NB4 (cell line): Measurements from ENCODE around the gene XXYLT1.

ENCODE experiments used
- MAX ChIP-seq: IDR thresholded peaks from 2 replicates; pipeline ENCODE4 v1.6.1; 2011; ENCODE audit warnings: low read depth, low read length
- TF ChIP-seq, protein P1 (sequence below): IDR thresholded peaks from one replicate; pipeline ENCODE4 v1.5.1; 2012; ENCODE audit warnings: low read depth, low read length

- TF ChIP-seq MAX: no peak
- TF ChIP-seq, protein P1, sequence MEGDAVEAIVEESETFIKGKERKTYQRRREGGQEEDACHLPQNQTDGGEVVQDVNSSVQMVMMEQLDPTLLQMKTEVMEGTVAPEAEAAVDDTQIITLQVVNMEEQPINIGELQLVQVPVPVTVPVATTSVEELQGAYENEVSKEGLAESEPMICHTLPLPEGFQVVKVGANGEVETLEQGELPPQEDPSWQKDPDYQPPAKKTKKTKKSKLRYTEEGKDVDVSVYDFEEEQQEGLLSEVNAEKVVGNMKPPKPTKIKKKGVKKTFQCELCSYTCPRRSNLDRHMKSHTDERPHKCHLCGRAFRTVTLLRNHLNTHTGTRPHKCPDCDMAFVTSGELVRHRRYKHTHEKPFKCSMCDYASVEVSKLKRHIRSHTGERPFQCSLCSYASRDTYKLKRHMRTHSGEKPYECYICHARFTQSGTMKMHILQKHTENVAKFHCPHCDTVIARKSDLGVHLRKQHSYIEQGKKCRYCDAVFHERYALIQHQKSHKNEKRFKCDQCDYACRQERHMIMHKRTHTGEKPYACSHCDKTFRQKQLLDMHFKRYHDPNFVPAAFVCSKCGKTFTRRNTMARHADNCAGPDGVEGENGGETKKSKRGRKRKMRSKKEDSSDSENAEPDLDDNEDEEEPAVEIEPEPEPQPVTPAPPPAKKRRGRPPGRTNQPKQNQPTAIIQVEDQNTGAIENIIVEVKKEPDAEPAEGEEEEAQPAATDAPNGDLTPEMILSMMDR: no peak
Observed at GRCh38 chr3:195068084-195069080, 202.6 kb downstream of the XXYLT1 start.
